ENCODE data around the gene GYG1. TPM values are rescaled to one million over a fixed set of nuclear protein-coding genes. Genes with fewer than 3 reads are reported as not detected.

The GYG1 gene
- polyA plus RNA-seq, 1 donor from 2014 or later, result 2.4 TPM

GRCh38 chr3:149015393-149015792, 24.1 kb downstream of the GYG1 start:
- Histone ChIP-seq H3K9ac (ENCODE audit: low read length) (no peak overlapping the region), H3K9me2 (ENCODE audit: insufficient read depth, low read length) (no peaks in the 10 kb centered on the region)
- TF ChIP-seq, protein P1, sequence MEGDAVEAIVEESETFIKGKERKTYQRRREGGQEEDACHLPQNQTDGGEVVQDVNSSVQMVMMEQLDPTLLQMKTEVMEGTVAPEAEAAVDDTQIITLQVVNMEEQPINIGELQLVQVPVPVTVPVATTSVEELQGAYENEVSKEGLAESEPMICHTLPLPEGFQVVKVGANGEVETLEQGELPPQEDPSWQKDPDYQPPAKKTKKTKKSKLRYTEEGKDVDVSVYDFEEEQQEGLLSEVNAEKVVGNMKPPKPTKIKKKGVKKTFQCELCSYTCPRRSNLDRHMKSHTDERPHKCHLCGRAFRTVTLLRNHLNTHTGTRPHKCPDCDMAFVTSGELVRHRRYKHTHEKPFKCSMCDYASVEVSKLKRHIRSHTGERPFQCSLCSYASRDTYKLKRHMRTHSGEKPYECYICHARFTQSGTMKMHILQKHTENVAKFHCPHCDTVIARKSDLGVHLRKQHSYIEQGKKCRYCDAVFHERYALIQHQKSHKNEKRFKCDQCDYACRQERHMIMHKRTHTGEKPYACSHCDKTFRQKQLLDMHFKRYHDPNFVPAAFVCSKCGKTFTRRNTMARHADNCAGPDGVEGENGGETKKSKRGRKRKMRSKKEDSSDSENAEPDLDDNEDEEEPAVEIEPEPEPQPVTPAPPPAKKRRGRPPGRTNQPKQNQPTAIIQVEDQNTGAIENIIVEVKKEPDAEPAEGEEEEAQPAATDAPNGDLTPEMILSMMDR (IDR thresholded peaks at IDR 0.05; ENCODE audit: poor library complexity, severe bottlenecking), result no peak
- TF ChIP-seq RAD21 (conservative IDR thresholded peaks at IDR 0.05) (no peak), EP300 (conservative IDR thresholded peaks at IDR 0.05; ENCODE audit: poor library complexity, severe bottlenecking) (no peak), MXI1 (conservative IDR thresholded peaks at IDR 0.05; ENCODE audit: poor library complexity, severe bottlenecking) (no peak), TAF1 (IDR thresholded peaks at IDR 0.05; ENCODE audit: low read depth) (no peak), POLR2AphosphoS5 (IDR thresholded peaks at IDR 0.05) (no peak), SMC3 (conservative IDR thresholded peaks at IDR 0.05; ENCODE audit: poor library complexity) (no peak), EZH2 (IDR thresholded peaks at IDR 0.05; ENCODE audit: borderline replicate concordance, insufficient read depth, low read length, poor library complexity, severe bottlenecking) (no peak), REST (IDR thresholded peaks at IDR 0.05; ENCODE audit: borderline replicate concordance) (no peak)

GRCh38 chr3:149016242-149016641, 24.9 kb downstream of the GYG1 start:
- Histone ChIP-seq H3K4me2 (ENCODE audit: low read length) (no peak overlapping the region), H3K9ac (ENCODE audit: low read length) (no peak overlapping the region), H3K36me3 (ENCODE audit: insufficient read depth, low read length) (no peaks in the 10 kb centered on the region), H3F3A (ENCODE audit: insufficient read depth, low read length, poor library complexity, severe bottlenecking) (no peaks in the 10 kb centered on the region), H3K9me2 (ENCODE audit: insufficient read depth, low read length) (no peaks in the 10 kb centered on the region), H3K4me3 (ENCODE audit: low read length) (no peak overlapping the region), H3K27me3 (ENCODE audit: insufficient read depth, low read depth, low read length) (no peaks in the 10 kb centered on the region), H4K20me1 (ENCODE audit: insufficient read depth) (no peaks in the 10 kb centered on the region), H2AFZ (ENCODE audit: low read depth, low read length) (no peak overlapping the region), H3K79me2 (replicated peaks; ENCODE audit: insufficient read depth, low read length) (no peaks in the 10 kb centered on the region), H3K27ac (ENCODE audit: low read length) (no peak overlapping the region), H3K9me3 (ENCODE audit: low read length) (no peaks in the 10 kb centered on the region)
- TF ChIP-seq, protein P1 (IDR thresholded peaks at IDR 0.05; ENCODE audit: poor library complexity, severe bottlenecking), result no peak
- TF ChIP-seq EZH2 (IDR thresholded peaks at IDR 0.05; ENCODE audit: borderline replicate concordance, insufficient read depth, low read length, poor library complexity, severe bottlenecking), result no peak
- no peak for TF ChIP-seq MXI1 (conservative IDR thresholded peaks at IDR 0.05; ENCODE audit: poor library complexity, severe bottlenecking)
- TF ChIP-seq EP300 (conservative IDR thresholded peaks at IDR 0.05; ENCODE audit: poor library complexity, severe bottlenecking), result no peak
- TF ChIP-seq REST (IDR thresholded peaks at IDR 0.05; ENCODE audit: borderline replicate concordance), result no peak
- TF ChIP-seq POLR2AphosphoS5 (IDR thresholded peaks at IDR 0.05), result no peak
- TF ChIP-seq RAD21 (conservative IDR thresholded peaks at IDR 0.05), result no peak
- TF ChIP-seq TAF1 (IDR thresholded peaks at IDR 0.05; ENCODE audit: low read depth), result no peak
- no peak for TF ChIP-seq SMC3 (conservative IDR thresholded peaks at IDR 0.05; ENCODE audit: poor library complexity)

More at GRCh38 chr3:149015393-149015792, 24.1 kb downstream of the GYG1 start:
- Histone ChIP-seq H3F3A (ENCODE audit: insufficient read depth, low read length, poor library complexity, severe bottlenecking) (no peaks in the 10 kb centered on the region), H3K79me2 (replicated peaks; ENCODE audit: insufficient read depth, low read length) (no peaks in the 10 kb centered on the region), H3K4me3 (ENCODE audit: low read length) (no peak overlapping the region), H3K36me3 (ENCODE audit: insufficient read depth, low read length) (no peaks in the 10 kb centered on the region), H2AFZ (ENCODE audit: low read depth, low read length) (no peak overlapping the region), H3K27me3 (ENCODE audit: insufficient read depth, low read depth, low read length) (no peaks in the 10 kb centered on the region), H3K27ac (ENCODE audit: low read length) (no peak overlapping the region), H3K9me3 (ENCODE audit: low read length) (no peaks in the 10 kb centered on the region), H4K20me1 (ENCODE audit: insufficient read depth) (no peaks in the 10 kb centered on the region), H3K4me2 (ENCODE audit: low read length) (no peak overlapping the region)

All from neural cell (in vitro differentiated cells).